ENCODE measurements around the gene RABEP1. TPM values are rescaled to one million over a fixed set of nuclear protein-coding genes. Genes with fewer than 3 reads are reported as not detected.

Gene RABEP1
- total and polyA plus RNA-seq, 2 experiments from 2014 or later: 37.0 to 88.1 TPM

GRCh38 chr17:5364156-5364555 is 82.1 kb downstream of the RABEP1 start (continued):
- TF ChIP-seq CTCF (conservative IDR thresholded peaks at IDR 0.05; ENCODE audit: low read depth in 2 of 2) (no peak), JUNB (IDR thresholded peaks at IDR 0.05; ENCODE audit: unreplicated experiment) (no peak), EZH2 (IDR thresholded peaks at IDR 0.05; ENCODE audit: low read depth, unreplicated experiment) (no peak), NANOG (IDR thresholded peaks at IDR 0.05; ENCODE audit: borderline replicate concordance) (no peak), ZNF331 (CRISPR knock-in tag; IDR thresholded peaks at IDR 0.05; ENCODE audit: low read depth) (no peak), STAT1 (IDR thresholded peaks at IDR 0.05; ENCODE audit: unreplicated experiment) (no peak), POLR2AphosphoS5 (IDR thresholded peaks at IDR 0.05; ENCODE audit: low read depth) (no peak), ZNF114 (CRISPR knock-in tag; IDR thresholded peaks at IDR 0.05) (no peak), ETS1 (IDR thresholded peaks at IDR 0.05) (no peak)

GRCh38 chr17:5364696-5365095 is 82.6 kb downstream of the RABEP1 start:
- Histone ChIP-seq H3K27me3 (ENCODE audit: insufficient read depth) (no peaks in the 10 kb centered on the region), H3K4me1 (ENCODE audit: insufficient read depth) (peaks cover 17% of the 10 kb centered on the region; the same call in 1 of the 2 replicates), H4K20me1 (replicated peaks; ENCODE audit: insufficient read depth) (peaks cover 3% of the 10 kb centered on the region; the same call in 1 of the 2 replicates), H3F3A (replicated peaks; ENCODE audit: low read depth) (no peaks in the 10 kb centered on the region), H3K4me2 (no peak overlapping the region), H3K4me3 (no peak overlapping the region), H3K27ac (ENCODE audit: low read depth) (no peak overlapping the region), H3K9me2 (ENCODE audit: insufficient read depth) (no peaks in the 10 kb centered on the region), H3K36me3 (ENCODE audit: insufficient read depth) (peaks cover 3% of the 10 kb centered on the region; the same call in 1 of the 2 replicates), H2AFZ (no peak overlapping the region), H3K79me2 (replicated peaks; ENCODE audit: insufficient read depth) (0 out of 2 replicates have a peak, but pooled peaks cover 11% of the 10 kb centered on the region)
- H3K36me3 Mint-ChIP-seq (ENCODE audit: low read depth): peaks cover 39% of the 10 kb centered on the region
- peaks cover 22% of the 10 kb centered on the region for H3K4me1 Mint-ChIP-seq
- no peaks in the 10 kb centered on the region for H3K9me3 Mint-ChIP-seq
- ATAC-seq (no peak), DNase-seq (ENCODE audit: low spot score) (no peak)
- no peak overlapping the region for H3K4me3 Mint-ChIP-seq
- H3K27me3 Mint-ChIP-seq (ENCODE audit: insufficient read depth, low read depth, poor library complexity): peaks cover 2% of the 10 kb centered on the region
- no peak overlapping the region for H3K27ac Mint-ChIP-seq
- TF ChIP-seq STAT1 (IDR thresholded peaks at IDR 0.05; ENCODE audit: unreplicated experiment): no peak
- TF ChIP-seq ETS1 (IDR thresholded peaks at IDR 0.05): no peak
- TF ChIP-seq REST (IDR thresholded peaks at IDR 0.05; ENCODE audit: unreplicated experiment): no peak
- TF ChIP-seq ZNF462 (CRISPR knock-in tag; IDR thresholded peaks at IDR 0.05): no peak
- no peak for TF ChIP-seq ZNF331 (CRISPR knock-in tag; IDR thresholded peaks at IDR 0.05; ENCODE audit: low read depth)
- TF ChIP-seq JUNB (IDR thresholded peaks at IDR 0.05; ENCODE audit: unreplicated experiment): no peak
- TF ChIP-seq EZH2 (IDR thresholded peaks at IDR 0.05; ENCODE audit: low read depth, unreplicated experiment): no peak

Data from GM23338 (cell line).